Endothelial cell of umbilical vein (primary cell): ENCODE measurements around the gene CSHL1. TPM values are rescaled to one million over a fixed set of nuclear protein-coding genes. Genes with fewer than 3 reads are reported as not detected.

Source experiments
- BruUV-seq: library from RNA; stranded (reverse); fragments of 400-500 nt; replicated peaks from 2 replicates; lab custom pipeline; 2021; lab: Mats Ljungman, UMichigan
- CTCF ChIA-PET: fragments of 300-600, 350-600 bp; sonication (Branson Sonifier 250); formaldehyde crosslinking; loops from one replicate; lab custom pipeline; 2021; ENCODE audit warnings: antibody characterized with exemption, inconsistent platforms; lab: Charles Lee
- POLR2A ChIA-PET: fragments of 300-600, 350-600 bp; sonication (Branson Sonifier 250); formaldehyde crosslinking; loops from one replicate; lab custom pipeline; 2021; ENCODE audit warnings: antibody characterized with exemption, inconsistent platforms; lab: Charles Lee
- DNase-seq: peaks from one replicate; pipeline ENCODE4 v3.0.0-alpha.2; 2011; ENCODE audit warnings: low read depth, low spot score
- FAIRE-seq: peaks from 2 replicates; lab custom pipeline; 2011; peaks lifted over from hg19 to GRCh38; lab: Jason Lieb, UNC
- H2AFZ ChIP-seq: 2 replicates; pipeline ENCODE4 v1.6.0; 2012; ENCODE audit warnings: low read depth, low read length, control low read depth, inconsistent platforms
- H3K27ac ChIP-seq: 2 replicates; pipeline ENCODE4 v1.5.1; 2011; ENCODE audit warnings: low read depth, mild to moderate bottlenecking, control low read depth, low read length, moderate library complexity; ENCODE audit not compliant: insufficient read depth
- H3K27me3 ChIP-seq, 2 experiments: 2 replicates each; pipeline versions ENCODE4 v1.6.0 to v1.6.1; 2011; ENCODE audit warnings: low read length in 2 of 2, mixed read lengths in 1 of 2; ENCODE audit not compliant: control insufficient read depth in 2 of 2, insufficient read depth in 2 of 2
- H3K36me3 ChIP-seq, 2 experiments: 2 replicates in 1 of 2; 3 replicates in 1 of 2; pipeline ENCODE4 v1.5.1; 2011; ENCODE audit warnings: low read length in 2 of 2, mild to moderate bottlenecking in 1 of 2, moderate library complexity in 1 of 2; ENCODE audit not compliant: control insufficient read depth in 2 of 2, insufficient read depth in 2 of 2; ENCODE audit errors: extremely low read depth in 1 of 2
- H3K4me1 ChIP-seq: 3 replicates; pipeline ENCODE4 v1.5.1; 2011; ENCODE audit warnings: mild to moderate bottlenecking, low read length; ENCODE audit not compliant: control insufficient read depth, insufficient read depth; ENCODE audit errors: extremely low read depth
- H3K4me2 ChIP-seq: 2 replicates; pipeline ENCODE4 v1.6.1; 2011; ENCODE audit warnings: low read length, control low read depth, mixed read lengths; ENCODE audit not compliant: insufficient read depth
- H3K4me3 ChIP-seq, 3 experiments: fragments of 200-600 bp in 1 of 3; sonication (generic), shearing (Covaris generic) in 1 of 3; replicated peaks in 1 of 3; 2 replicates each; pipeline ENCODE4 v1.5.1; 2011 to 2016; ENCODE audit warnings: control low read depth in 3 of 3, low read length in 3 of 3, mild to moderate bottlenecking in 2 of 3, inconsistent platforms in 1 of 3, low read depth in 1 of 3, moderate library complexity in 1 of 3; ENCODE audit not compliant: insufficient read depth in 1 of 3
- H3K79me2 ChIP-seq: 2 replicates; pipeline ENCODE4 v1.6.0; 2012; ENCODE audit warnings: low read length, inconsistent platforms; ENCODE audit not compliant: control insufficient read depth, insufficient read depth
- H3K9ac ChIP-seq: replicated peaks from 2 replicates; pipeline ENCODE3; 2011; ENCODE audit warnings: low read length, control low read depth; ENCODE audit not compliant: insufficient read depth; ENCODE audit errors: extremely low read depth
- H3K9me1 ChIP-seq: replicated peaks from 3 replicates; pipeline ENCODE4 v1.6.0; 2011; ENCODE audit warnings: mild to moderate bottlenecking, low read length; ENCODE audit not compliant: control insufficient read depth, insufficient read depth; ENCODE audit errors: extremely low read depth
- H3K9me3 ChIP-seq: replicated peaks from 2 replicates; pipeline ENCODE4 v1.5.1; 2012; ENCODE audit warnings: low read length, inconsistent platforms; ENCODE audit not compliant: control insufficient read depth, insufficient read depth
- H4K20me1 ChIP-seq: replicated peaks from 2 replicates; pipeline ENCODE3; 2011; ENCODE audit warnings: mild to moderate bottlenecking, low read length; ENCODE audit not compliant: control insufficient read depth, insufficient read depth; ENCODE audit errors: extremely low read depth
- CTCF ChIP-seq, 2 donors: IDR thresholded peaks; 1 replicate in 1 of 2; 2 replicates in 1 of 2; pipeline ENCODE4 v1.5.1; 2011; ENCODE audit warnings: low read length in 2 of 2, mild to moderate bottlenecking in 2 of 2, moderate library complexity in 2 of 2, control low read depth in 1 of 2, inconsistent platforms in 1 of 2, low read depth in 1 of 2; ENCODE audit not compliant: insufficient read depth in 1 of 2; ENCODE audit errors: extremely low read depth in 1 of 2
- EZH2 ChIP-seq: IDR thresholded peaks from 2 replicates; pipeline ENCODE4 v1.6.1; 2012; ENCODE audit warnings: borderline replicate concordance, low read depth, mild to moderate bottlenecking, moderate library complexity, low read length, inconsistent platforms; ENCODE audit not compliant: severe bottlenecking
- FOS ChIP-seq: IDR thresholded peaks from 2 replicates; pipeline ENCODE4 v1.6.1; 2011; ENCODE audit warnings: mild to moderate bottlenecking, low read length, moderate library complexity, borderline replicate concordance; ENCODE audit not compliant: insufficient read depth
- GATA2 ChIP-seq: IDR thresholded peaks from 2 replicates; pipeline ENCODE4 v1.7.0; 2011; ENCODE audit warnings: low read depth, mild to moderate bottlenecking, moderate library complexity, mixed read lengths, low read length; ENCODE audit not compliant: insufficient read length, insufficient read depth
- JUN ChIP-seq: IDR thresholded peaks from 2 replicates; pipeline ENCODE4 v1.6.1; 2011; ENCODE audit warnings: borderline replicate concordance, low read depth; ENCODE audit not compliant: insufficient read length, insufficient read depth
- MAX ChIP-seq: IDR thresholded peaks from 2 replicates; pipeline ENCODE4 v1.6.1; 2011; ENCODE audit not compliant: insufficient read depth, insufficient read length
- MYC ChIP-seq: IDR thresholded peaks from one replicate; pipeline ENCODE4 v1.6.1; 2011; ENCODE audit warnings: mild to moderate bottlenecking, low read depth, low read length
- POLR2A ChIP-seq: IDR thresholded peaks from 2 replicates; pipeline ENCODE4 v1.6.1; 2012; ENCODE audit warnings: low read depth, mild to moderate bottlenecking, control low read depth, low read length
- POLR2AphosphoS5 ChIP-seq: IDR thresholded peaks from 2 replicates; pipeline ENCODE4 v1.6.1; 2012; ENCODE audit warnings: low read depth, mild to moderate bottlenecking, control low read depth, low read length, moderate library complexity; ENCODE audit not compliant: insufficient read depth
- dilution Hi-C: fragments of 300-500 bp; cut with MboI; formaldehyde crosslinking; loops from one replicate; pipeline ENCODE4 v1.15.0; 2019; ENCODE audit warnings: low sequenced_read_pairs; ENCODE audit not compliant: extremely low pct_ligation_motif_present
- intact Hi-C: fragments of 100-400 bp; cut with micrococcal nuclease; formaldehyde crosslinking; loops from one replicate; pipeline ENCODE4 v1.10.0; 2022
- polyA plus RNA-seq, 4 experiments: library from polyadenylated mRNA; depleted of rRNA in 3 of 4; stranded (reverse) in 3 of 4; unstranded in 1 of 4; fragments of >200 nt; gene quantifications; 2 replicates each; pipeline versions ENCODE4 v1.2.1 to v1.2.3, GENCODE V29; 2011 to 2012; ENCODE audit warnings: missing spikeins in 1 of 4
- total RNA-seq: library from RNA; stranded (reverse); gene quantifications from 2 replicates; pipeline ENCODE4 v1.2.3, GENCODE V29; 2021

The CSHL1 gene
- total and polyA plus RNA-seq, 2 donors (not counting 3 experiments of a cell fraction or from before 2014, with no cell fraction given): not detected

GRCh38 chr17:63943745-63944144 is 32.7 kb upstream of the CSHL1 start:
- Histone ChIP-seq H3K9me1 (no peaks in the 10 kb centered on the region), H2AFZ (no peak overlapping the region), H3K79me2 (no peaks in the 10 kb centered on the region), H4K20me1 (no peaks in the 10 kb centered on the region), H3K4me2 (no peak overlapping the region), H3K9ac (no peak overlapping the region), H3K27ac (no peak overlapping the region), H3K27me3 (no peaks in the 10 kb centered on the region), H3K4me1 (no peaks in the 10 kb centered on the region), H3K36me3 (no peaks in the 10 kb centered on the region), H3K9me3 (no peaks in the 10 kb centered on the region), H3K4me3 (no peak overlapping the region)
- ChIA-PET CTCF (no interaction called here), POLR2A (no interaction called here)
- no TSS peak for BruUV-seq
- intact Hi-C loops (no loop called here), dilution Hi-C loops (no loop called here)
- TF ChIP-seq POLR2A: no peak
- peak in 1 of 2 donors; percentile 4 for TF ChIP-seq CTCF (IDR thresholded peaks at IDR 0.05; ENCODE audit: extremely low read depth in 1 of 2, insufficient read depth in 1 of 2, low read depth in 1 of 2, low read length in 2 of 2)
- no peak for DNase-seq
- FAIRE-seq: no peak

- dilution Hi-C loops: no loop called here
- ChIA-PET CTCF (no interaction called here), POLR2A (no interaction called here)
- no peaks in the 10 kb centered on the region for H3K79me2 ChIP-seq
- H3K4me2 ChIP-seq: no peak overlapping the region
- intact Hi-C loops: no loop called here
- no peaks in the 10 kb centered on the region for H3K4me1 ChIP-seq
- no TSS peak for BruUV-seq
- no peak for FAIRE-seq
- H3K4me3 ChIP-seq: no peak overlapping the region
- TF ChIP-seq EZH2: no peak
- no peak for TF ChIP-seq MAX
- TF ChIP-seq GATA2: no peak
- no peak for TF ChIP-seq FOS
- no peak for TF ChIP-seq CTCF (IDR thresholded peaks at IDR 0.05; ENCODE audit: extremely low read depth in 1 of 2, insufficient read depth in 1 of 2, low read depth in 1 of 2, low read length in 2 of 2)
- no peak for TF ChIP-seq POLR2A
- TF ChIP-seq MYC: no peak
- TF ChIP-seq JUN: no peak
- TF ChIP-seq POLR2AphosphoS5: no peak
- no peaks in the 10 kb centered on the region for H4K20me1 ChIP-seq
- no peaks in the 10 kb centered on the region for H3K9me3 ChIP-seq
- no peaks in the 10 kb centered on the region for H3K27me3 ChIP-seq
- H3K9me1 ChIP-seq: no peaks in the 10 kb centered on the region
- H2AFZ ChIP-seq: no peak overlapping the region
- no peaks in the 10 kb centered on the region for H3K36me3 ChIP-seq
- no peak for DNase-seq
- H3K27ac ChIP-seq: no peak overlapping the region
- no peak overlapping the region for H3K9ac ChIP-seq
These were observed 31.4 kb upstream of the CSHL1 start for GRCh38 chr17:63942309-63942985.
